Measurements from ENCODE around the gene KCNH3. TPM values are rescaled to one million over a fixed set of nuclear protein-coding genes. Genes with fewer than 3 reads are reported as not detected.

KCNH3 gene
- total RNA-seq, 1 donor from 2014 or later, result 0.83 TPM

DNA sequence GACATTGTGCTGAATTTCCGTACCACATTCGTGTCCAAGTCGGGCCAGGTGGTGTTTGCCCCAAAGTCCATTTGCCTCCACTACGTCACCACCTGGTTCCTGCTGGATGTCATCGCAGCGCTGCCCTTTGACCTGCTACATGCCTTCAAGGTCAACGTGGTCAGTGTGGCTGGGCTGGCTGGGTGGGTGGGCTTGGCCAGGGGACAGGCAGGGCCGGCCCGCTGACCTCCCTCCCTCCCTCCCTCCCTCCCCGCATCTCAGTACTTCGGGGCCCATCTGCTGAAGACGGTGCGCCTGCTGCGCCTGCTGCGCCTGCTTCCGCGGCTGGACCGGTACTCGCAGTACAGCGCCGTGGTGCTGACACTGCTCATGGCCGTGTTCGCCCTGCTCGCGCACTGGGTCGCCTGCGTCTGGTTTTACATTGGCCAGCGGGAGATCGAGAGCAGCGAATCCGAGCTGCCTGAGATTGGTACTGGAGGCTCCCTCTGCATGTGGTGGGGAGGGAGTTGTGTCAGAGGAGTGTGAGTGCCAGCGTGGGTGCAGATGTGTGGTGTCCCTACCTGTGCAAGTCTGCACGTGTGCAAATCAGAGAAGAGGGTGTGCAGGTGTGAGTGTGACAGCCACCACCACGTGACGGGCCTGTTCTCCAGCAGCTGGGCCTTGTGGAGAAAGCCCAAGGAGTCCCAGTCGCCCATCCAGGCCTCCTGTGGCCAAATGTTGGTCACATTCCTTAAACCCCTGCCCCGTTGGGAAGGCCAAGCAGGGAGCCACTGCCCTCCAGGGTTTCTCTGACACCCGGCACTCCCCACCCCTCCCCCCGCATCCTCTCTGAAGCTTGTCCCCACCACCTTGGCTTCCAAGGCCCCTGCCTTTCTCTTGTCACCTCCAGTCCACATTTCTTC lies 5.3 kb downstream of the KCNH3 start:
- intact Hi-C loops (cut with micrococcal nuclease), result no loop called here

DNA sequence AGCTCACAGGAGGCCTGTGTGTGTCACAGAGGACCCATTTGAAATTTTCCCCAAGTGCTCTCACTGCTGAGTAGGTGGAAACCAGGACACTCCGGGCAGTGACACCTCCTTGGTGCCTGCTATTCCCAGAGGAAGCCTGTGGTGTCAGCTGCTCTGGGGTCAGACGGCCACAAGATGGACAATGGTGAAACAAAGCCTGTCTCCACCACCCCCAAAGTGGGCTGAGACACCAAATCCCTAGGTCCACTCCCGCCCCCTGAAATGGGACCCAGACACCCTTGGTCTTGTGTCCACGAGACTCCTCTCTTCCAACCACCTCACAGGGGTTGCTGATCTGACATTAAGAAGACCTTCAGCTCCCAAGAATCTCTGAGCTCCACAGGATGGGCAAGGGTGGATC lies 7.0 kb downstream of the KCNH3 start:
- intact Hi-C loops (cut with micrococcal nuclease), result no loop called here

DNA sequence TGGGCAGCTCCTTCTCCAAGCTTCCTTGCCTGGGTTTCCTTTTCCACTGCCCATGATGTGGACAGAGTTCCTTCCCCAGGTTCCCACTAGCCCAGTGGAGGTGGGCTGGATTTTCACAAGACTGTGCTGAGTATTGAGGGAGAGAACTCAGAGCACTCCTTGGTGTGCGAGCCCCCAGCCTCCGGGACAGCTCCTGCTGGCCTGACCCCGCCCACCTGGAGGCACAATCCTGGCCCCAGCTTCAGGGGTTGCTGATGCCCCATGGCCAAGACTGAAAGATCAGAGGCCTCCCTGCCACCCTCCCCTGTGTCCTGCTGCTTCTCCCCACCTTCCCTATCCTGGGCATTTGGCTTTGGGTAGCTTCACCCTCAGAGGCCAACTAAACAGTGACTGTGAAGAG lies 7.7 kb downstream of the KCNH3 start:
- intact Hi-C loops (cut with micrococcal nuclease), result no loop called here

DNA sequence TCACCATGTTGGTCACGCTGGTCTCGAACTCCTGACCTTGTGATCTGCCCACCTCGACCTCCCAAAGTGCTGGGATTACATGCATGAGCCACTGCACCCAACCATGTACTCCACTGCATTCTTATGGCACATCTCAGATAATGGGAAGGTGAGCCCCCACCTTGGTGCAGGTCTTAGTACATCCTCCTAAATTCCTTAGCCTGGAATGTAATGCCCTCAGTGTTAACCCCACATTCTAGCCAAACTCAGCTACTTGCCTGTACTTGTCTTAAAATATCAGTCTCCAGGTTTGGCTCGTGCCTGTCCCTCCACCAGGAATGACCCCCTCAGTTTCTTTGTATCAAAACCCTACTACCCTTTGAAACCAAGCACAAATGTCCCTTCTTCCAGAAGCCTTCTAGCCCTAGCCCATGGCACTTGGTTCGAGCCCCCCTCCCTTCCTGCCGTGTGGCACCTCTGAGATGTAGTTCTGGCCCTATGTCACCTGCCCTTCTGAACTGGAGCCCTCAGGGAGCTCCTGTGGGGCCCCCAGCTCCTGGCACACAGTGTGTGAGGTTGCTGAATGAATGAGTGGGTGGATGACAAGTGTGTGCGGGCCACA lies 8.4 kb downstream of the KCNH3 start:
- intact Hi-C loops (cut with micrococcal nuclease), result no loop called here

DNA sequence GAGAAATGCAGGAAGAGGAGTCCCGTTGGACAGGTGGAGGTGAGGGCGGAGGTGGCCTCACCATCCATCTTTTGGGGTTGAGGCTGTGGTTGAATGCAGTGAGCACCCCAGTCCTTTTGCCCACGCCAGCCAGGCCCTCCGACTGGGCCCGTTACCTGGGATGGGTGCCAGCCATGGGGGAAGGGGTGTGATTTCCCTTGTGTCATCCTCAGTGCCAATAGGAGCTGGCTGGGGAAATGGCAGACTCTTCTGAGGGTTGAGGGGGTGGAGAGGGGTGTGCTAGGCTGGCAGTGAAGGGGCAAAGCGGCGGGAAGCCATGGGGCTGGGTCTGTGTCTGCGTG lies 9.6 kb downstream of the KCNH3 start:
- intact Hi-C loops (cut with micrococcal nuclease), result no loop called here

DNA sequence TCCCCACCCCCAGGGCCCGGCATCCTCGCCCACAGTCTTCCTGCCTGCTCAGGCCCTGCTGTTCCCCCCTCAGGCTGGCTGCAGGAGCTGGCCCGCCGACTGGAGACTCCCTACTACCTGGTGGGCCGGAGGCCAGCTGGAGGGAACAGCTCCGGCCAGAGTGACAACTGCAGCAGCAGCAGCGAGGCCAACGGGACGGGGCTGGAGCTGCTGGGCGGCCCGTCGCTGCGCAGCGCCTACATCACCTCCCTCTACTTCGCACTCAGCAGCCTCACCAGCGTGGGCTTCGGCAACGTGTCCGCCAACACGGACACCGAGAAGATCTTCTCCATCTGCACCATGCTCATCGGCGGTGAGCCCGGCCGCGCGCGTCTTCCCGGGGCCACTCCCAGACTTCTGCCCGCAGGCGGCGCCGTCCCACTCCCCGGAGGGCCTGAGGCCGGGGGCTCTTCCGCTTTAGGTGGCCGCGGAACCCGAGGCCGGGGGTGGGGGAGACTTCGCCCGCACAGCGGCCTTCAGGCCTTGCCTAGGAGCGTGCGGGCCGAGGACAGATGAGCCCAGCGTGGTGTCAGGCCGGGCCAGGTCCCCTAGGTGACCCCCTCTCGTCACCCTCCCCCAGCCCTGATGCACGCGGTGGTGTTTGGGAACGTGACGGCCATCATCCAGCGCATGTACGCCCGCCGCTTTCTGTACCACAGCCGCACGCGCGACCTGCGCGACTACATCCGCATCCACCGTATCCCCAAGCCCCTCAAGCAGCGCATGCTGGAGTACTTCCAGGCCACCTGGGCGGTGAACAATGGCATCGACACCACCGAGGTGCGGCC lies 10.2 kb downstream of the KCNH3 start:
- intact Hi-C loops (cut with micrococcal nuclease), result no loop called here

DNA sequence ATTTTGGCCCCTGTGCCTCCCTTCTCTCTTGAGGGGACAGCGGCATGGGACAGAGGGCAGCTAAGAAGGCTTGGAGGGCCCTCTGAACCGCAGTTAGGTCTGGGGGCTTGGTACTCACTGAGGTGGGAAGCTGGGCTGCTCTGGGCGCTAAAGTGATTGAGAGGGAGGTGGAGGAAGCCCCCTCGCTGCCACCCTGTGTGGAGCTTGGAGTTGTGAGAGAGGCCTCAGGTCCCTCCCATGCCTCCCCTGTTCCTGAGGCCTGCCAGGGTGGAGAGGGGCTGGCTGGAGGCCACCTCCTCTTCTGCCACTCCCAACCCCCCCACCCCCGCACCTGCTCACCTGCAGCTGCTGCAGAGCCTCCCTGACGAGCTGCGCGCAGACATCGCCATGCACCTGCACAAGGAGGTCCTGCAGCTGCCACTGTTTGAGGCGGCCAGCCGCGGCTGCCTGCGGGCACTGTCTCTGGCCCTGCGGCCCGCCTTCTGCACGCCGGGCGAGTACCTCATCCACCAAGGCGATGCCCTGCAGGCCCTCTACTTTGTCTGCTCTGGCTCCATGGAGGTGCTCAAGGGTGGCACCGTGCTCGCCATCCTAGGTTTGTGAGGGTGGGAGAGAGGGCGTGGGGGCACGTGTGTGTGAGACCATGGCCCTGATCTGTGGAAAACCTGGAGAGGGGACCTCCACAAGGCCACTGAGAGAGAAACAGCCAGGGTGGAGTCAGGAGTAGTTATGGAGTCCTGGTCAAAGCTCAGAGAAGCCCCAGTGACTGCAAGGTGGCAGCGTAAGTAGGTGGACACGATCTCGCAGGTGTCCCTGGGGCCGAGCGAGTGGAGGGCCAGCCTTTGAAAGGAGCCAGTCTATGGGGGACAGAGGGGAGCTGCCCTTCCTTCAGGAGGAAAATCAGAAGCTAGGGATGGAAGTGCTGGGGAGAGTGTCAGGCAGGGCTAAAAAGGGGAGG lies 11.2 kb downstream of the KCNH3 start:
- intact Hi-C loops (cut with micrococcal nuclease), result no loop called here

DNA sequence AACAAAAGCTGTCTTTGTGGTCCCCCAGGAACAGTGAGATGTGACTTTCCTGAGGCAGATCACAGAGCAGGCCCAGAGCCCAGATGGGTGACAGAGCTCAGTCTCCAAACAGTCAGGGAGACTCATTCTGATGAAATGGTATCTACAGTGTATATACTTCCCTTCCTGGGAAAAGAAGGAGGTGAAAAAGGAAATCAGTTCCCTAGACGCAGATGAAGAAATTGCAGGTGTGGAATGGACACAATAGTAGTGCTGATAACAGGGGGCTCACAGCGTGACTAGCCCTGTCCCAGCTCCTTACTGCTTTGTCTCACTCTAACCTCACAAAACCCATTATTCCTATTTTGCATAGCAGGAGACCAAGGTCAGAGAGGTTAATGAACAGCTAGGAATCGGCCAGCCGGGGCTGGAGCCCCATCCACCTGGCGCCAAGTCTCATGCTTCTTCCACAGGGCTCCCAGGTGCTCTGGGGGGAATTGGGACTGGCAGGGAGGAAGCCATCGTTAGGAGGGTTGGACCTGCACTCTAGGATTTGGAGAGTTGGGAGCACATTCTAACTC lies 11.9 kb downstream of the KCNH3 start:
- intact Hi-C loops (cut with micrococcal nuclease), result no loop called here

DNA sequence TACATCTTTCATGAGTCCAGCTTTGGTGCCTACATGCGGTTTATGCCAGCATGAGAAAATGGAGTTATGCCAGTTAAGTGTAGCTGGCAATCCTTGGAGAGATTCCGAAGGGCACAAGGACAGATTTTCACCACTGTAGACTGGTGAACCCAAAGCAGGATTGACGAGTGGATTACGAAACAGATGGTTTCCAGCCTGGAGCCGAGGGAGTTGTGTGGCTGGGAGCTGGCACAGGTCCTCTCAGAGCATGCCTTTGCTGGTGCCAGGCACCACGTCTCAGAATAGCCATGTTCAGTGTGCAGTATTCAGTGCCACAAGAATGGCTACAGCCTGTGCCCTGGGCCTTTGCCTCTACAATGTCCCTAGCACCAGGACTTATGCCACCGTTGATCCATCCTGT lies 13.2 kb downstream of the KCNH3 start:
- intact Hi-C loops (cut with micrococcal nuclease), result no loop called here

DNA sequence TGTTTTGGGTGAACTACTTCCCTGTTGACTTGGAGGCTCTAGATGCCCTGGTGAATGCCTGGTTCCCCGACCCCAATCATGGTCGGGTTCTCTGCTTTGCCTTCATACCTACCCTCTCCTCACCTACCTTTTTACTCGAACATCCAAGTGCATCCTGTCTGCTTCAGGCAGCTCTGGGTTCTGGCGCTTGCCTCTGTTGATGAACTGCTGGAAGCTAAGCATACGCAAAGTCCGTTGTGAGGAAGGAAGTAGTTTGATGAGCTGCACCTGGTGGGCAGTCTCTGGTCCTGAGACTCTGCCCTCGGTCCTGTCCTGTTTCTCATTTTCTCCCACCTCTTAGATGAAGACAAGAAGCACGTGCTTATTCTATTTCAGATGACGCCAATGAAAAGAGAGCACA lies 13.6 kb downstream of the KCNH3 start:
- intact Hi-C loops (cut with micrococcal nuclease), result no loop called here

DNA sequence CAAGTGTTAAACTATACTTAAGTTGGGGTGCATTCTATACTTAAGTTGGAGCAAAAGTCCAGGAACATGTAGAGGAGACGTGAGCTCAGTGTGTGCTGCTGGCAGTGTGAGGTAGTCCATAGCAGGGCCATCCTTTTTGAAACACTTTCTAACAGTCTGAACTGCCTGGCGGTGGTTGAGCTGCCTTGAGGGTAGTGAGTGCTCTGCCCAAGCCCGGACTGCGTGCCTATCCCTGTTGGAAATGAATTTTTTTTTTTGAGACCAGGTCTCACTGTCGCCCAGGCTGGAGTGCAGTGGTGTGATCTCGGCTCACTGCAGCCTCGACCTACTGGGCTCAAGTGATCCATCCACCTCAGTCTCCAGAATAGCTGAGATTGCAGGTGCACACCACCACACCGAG lies 14.1 kb downstream of the KCNH3 start:
- intact Hi-C loops (cut with micrococcal nuclease), result loop anchor here (1.0 kb wide), 2 partner anchors 27 to 154 kb away; partner anchors contain the start of gene FMNL3

DNA sequence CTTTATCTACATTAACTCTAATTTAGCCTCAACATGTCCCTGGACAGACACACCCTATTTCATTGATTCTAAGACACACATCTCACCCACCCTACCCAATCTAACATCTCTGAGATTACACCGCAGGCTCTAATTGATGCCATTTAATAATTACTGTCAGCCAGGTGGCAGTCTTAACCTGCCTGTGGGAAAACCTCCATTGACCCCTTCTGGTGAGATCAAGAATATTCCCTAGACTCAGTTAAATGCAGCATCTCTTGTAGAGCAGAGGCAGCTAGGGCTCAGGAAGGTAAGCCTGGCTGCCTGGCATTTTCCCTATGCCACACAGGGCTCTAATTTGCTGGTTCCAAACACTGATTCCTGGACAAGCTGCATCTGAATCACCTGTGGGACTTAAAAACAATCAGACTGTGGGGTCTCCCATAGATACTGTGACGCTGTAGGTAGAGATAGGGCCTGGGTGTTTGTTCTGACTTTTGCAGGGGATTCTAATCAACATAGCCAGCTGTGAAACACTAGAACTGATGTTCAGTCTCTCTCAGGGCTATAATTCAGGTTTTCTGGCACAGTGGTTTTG lies 14.8 kb downstream of the KCNH3 start:
- intact Hi-C loops (cut with micrococcal nuclease), result loop anchor here (1.0 kb wide), 2 partner anchors 27 to 154 kb away; partner anchors contain the start of gene FMNL3

DNA sequence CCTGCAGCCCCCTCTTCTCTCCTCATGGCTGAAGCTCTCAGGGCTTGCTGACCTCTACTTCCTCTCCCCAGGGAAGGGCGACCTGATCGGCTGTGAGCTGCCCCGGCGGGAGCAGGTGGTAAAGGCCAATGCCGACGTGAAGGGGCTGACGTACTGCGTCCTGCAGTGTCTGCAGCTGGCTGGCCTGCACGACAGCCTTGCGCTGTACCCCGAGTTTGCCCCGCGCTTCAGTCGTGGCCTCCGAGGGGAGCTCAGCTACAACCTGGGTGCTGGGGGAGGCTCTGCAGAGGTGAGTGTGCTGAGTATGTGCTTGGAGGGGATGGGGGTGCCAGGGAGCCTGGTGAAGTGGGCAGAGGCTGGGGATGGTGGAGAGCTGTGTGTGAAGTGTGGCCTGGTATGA lies 15.4 kb downstream of the KCNH3 start:
- intact Hi-C loops (cut with micrococcal nuclease), result no loop called here

DNA sequence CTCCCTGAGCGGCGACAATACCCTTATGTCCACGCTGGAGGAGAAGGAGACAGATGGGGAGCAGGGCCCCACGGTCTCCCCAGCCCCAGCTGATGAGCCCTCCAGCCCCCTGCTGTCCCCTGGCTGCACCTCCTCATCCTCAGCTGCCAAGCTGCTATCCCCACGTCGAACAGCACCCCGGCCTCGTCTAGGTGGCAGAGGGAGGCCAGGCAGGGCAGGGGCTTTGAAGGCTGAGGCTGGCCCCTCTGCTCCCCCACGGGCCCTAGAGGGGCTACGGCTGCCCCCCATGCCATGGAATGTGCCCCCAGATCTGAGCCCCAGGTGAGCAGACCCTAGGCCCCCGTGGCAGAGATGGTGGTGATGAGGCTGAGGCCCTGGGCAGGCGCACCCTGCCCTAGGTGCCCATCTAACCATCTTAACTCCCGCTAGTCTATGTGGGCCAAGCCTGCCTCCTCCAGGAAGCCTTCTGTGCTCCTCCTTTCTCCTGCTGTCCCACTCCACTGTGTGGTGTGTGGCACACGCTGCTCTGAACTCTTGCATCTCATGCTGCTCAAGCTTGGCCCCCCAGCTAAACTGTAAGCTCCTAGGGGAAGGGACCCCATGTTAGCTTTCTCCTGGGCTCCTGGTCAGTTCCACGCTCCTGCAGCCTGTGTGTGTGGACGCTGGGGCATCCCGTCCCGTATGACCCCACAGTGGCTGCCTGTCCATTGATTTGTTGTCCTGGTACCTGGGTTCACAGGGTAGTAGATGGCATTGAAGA lies 17.0 kb downstream of the KCNH3 start:
- intact Hi-C loops (cut with micrococcal nuclease), result no loop called here

DNA sequence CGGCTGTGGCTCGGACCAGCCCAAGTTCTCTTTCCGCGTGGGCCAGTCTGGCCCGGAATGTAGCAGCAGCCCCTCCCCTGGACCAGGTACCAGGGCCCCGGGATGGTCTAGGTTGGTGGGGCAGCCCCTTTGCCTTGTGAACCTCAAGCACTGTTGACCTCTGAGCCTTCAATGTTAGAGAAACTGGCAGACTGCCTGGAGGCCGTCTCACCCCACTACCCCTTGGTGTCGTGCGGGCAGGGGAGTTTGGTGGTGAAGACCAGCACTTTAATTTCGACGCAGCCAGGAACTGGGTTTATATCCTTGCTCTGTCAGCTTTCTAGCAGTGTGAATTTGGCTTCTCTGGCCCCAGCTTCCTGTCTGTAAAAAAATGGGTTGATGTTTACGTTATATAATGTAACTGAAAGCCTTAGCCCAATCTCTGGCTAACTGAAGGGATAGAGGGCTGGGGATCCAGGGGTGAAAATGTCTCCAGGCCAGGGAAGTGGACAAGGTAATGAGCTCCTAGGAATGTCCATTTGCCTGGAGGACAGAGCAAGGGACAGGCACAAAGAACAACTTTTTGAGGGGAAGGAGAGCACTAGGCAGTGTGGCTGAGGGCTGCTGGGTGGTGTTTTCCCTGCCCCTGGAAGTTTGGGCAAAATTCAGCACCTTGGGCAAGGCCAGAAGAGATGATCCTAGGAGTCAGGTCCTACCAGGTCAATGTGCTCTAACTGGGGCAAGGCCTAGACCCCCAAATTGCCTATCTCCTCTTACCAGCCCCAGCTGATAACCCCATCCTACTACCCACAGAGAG lies 17.8 kb downstream of the KCNH3 start:
- intact Hi-C loops (cut with micrococcal nuclease), result no loop called here

DNA sequence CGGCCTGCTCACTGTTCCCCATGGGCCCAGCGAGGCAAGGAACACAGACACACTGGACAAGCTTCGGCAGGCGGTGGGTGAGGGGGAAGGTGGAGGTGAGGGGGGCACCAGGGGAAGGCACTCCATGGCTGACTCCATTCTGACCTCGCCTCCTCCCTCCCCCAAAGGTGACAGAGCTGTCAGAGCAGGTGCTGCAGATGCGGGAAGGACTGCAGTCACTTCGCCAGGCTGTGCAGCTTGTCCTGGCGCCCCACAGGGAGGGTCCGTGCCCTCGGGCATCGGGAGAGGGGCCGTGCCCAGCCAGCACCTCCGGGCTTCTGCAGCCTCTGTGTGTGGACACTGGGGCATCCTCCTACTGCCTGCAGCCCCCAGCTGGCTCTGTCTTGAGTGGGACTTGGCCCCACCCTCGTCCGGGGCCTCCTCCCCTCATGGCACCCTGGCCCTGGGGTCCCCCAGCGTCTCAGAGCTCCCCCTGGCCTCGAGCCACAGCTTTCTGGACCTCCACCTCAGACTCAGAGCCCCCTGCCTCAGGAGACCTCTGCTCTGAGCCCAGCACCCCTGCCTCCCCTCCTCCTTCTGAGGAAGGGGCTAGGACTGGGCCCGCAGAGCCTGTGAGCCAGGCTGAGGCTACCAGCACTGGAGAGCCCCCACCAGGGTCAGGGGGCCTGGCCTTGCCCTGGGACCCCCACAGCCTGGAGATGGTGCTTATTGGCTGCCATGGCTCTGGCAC lies 18.5 kb downstream of the KCNH3 start:
- intact Hi-C loops (cut with micrococcal nuclease), result no loop called here

DNA sequence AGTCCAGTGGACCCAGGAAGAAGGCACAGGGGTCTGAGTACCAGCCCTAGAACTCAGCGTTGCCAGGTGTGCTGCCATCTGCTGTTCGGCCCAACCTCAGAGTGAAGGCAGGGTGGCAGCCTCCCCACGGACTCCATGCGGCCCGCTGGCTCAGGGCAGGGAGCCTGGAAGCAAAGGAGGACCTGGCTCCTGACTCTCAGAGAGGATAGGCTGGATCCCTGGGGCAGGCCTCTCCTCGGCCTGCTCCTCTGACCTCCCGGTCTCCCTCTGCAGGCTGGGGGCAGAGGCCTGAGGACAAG lies 19.0 kb downstream of the KCNH3 start:
- intact Hi-C loops (cut with micrococcal nuclease), result no loop called here

DNA sequence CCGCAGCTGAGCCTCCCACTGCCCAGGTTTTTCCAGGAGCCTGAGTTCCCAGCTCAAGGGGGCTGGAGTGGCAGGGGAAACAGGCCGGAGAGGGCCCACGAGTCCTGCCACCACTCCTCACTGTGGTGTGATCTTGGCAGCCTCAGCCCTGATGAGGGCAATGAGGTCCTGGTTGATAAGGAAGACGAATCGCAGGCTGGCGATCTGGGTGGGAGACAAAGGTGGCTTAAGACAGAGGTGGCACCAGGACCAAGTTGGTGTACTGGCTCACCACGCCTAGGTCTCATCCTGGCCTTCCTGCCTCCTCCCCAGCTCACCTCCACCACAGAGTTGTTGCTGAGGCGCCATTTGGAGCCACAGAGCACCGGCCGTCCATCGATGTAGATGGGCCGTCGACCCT lies 19.7 kb downstream of the KCNH3 start:
- intact Hi-C loops (cut with micrococcal nuclease), result no loop called here
